GM21529 (cell line): ENCODE results near the gene SGMS1.
"Not testable (repeated sequence)": the region's sequence is repeated elsewhere in the genome, so short reads cannot be mapped to it uniquely, and the experiment has no call there.

Experiments
- ATAC-seq: cut with Tn5 transposase; IDR thresholded peaks from one replicate; pipeline ENCODE4 v1.9.1; 2021; ENCODE audit not compliant: unreplicated experiment

SGMS1 gene

GRCh38 chr10:50382576-50383023 is 241.2 kb downstream of the SGMS1 start:
- ATAC-seq: no peak

GRCh38 chr10:50381642-50382041 is 242.1 kb downstream of the SGMS1 start:
- ATAC-seq: no peak

- no peak for ATAC-seq
These were observed 244.1 kb downstream of the SGMS1 start for GRCh38 chr10:50379616-50380015.

- ATAC-seq: no peak
These were observed 248.0 kb downstream of the SGMS1 start for GRCh38 chr10:50375745-50376144.

GRCh38 chr10:50375051-50375452 is 248.7 kb downstream of the SGMS1 start:
- ATAC-seq: no peak

- no peak for ATAC-seq
These were observed 249.8 kb downstream of the SGMS1 start for GRCh38 chr10:50373821-50374501.

- ATAC-seq: no peak
These were observed 253.8 kb downstream of the SGMS1 start for GRCh38 chr10:50369931-50370330.

GRCh38 chr10:50367732-50368131 is 256.0 kb downstream of the SGMS1 start:
- no peak for ATAC-seq

- not testable (repeated sequence) for ATAC-seq
These were observed 257.3 kb downstream of the SGMS1 start for GRCh38 chr10:50366421-50366820.

- ATAC-seq: not testable (repeated sequence)
These were observed 259.0 kb downstream of the SGMS1 start for GRCh38 chr10:50364730-50365129.

- ATAC-seq: peak; percentile 90
These were observed 261.1 kb downstream of the SGMS1 start for GRCh38 chr10:50362547-50363125.

- ATAC-seq: no peak
These were observed 261.8 kb downstream of the SGMS1 start for GRCh38 chr10:50361946-50362345.

GRCh38 chr10:50360077-50360850 is 263.5 kb downstream of the SGMS1 start:
- ATAC-seq: no peak

GRCh38 chr10:50358925-50359687 is 264.6 kb downstream of the SGMS1 start:
- no peak for ATAC-seq

GRCh38 chr10:50358411-50358810 is 265.3 kb downstream of the SGMS1 start:
- no peak for ATAC-seq

- ATAC-seq: not testable (repeated sequence)
These were observed 267.3 kb downstream of the SGMS1 start for GRCh38 chr10:50356481-50356832.

GRCh38 chr10:50355693-50356480 is 267.9 kb downstream of the SGMS1 start:
- ATAC-seq: not testable (repeated sequence)

- no peak for ATAC-seq
These were observed 272.1 kb downstream of the SGMS1 start for GRCh38 chr10:50351483-50352146.

GRCh38 chr10:50350366-50350765 is 273.4 kb downstream of the SGMS1 start:
- no peak for ATAC-seq

- ATAC-seq: no peak
These were observed 274.2 kb downstream of the SGMS1 start for GRCh38 chr10:50349554-50349953.
